GM12872 (cell line): ENCODE measurements around the gene TCEA3.

Experiments used
- TF ChIP-seq, protein P1 (sequence below): IDR thresholded peaks from 3 replicates; pipeline ENCODE4 v1.5.1; 2011; ENCODE audit warnings: low read depth, mild to moderate bottlenecking, low read length, moderate library complexity; ENCODE audit not compliant: insufficient read depth

The TCEA3 gene

DNA sequence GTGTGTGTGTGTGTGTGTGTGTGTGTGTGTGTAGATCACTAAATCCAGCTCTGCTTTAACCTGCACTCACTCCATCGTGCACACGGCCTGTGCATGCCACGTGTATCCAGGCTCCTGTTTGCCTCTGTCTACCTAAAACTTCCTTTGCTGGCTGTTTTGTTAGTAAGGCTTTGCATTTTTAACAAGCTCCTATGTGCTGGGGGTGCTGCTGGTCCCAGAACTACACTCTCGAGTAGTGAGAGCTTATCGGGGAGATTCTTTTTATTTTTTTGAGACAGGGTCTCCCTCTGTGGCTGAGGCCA is 596 bp upstream of the TCEA3 start:
- TF ChIP-seq, protein P1, sequence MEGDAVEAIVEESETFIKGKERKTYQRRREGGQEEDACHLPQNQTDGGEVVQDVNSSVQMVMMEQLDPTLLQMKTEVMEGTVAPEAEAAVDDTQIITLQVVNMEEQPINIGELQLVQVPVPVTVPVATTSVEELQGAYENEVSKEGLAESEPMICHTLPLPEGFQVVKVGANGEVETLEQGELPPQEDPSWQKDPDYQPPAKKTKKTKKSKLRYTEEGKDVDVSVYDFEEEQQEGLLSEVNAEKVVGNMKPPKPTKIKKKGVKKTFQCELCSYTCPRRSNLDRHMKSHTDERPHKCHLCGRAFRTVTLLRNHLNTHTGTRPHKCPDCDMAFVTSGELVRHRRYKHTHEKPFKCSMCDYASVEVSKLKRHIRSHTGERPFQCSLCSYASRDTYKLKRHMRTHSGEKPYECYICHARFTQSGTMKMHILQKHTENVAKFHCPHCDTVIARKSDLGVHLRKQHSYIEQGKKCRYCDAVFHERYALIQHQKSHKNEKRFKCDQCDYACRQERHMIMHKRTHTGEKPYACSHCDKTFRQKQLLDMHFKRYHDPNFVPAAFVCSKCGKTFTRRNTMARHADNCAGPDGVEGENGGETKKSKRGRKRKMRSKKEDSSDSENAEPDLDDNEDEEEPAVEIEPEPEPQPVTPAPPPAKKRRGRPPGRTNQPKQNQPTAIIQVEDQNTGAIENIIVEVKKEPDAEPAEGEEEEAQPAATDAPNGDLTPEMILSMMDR: no peak

DNA sequence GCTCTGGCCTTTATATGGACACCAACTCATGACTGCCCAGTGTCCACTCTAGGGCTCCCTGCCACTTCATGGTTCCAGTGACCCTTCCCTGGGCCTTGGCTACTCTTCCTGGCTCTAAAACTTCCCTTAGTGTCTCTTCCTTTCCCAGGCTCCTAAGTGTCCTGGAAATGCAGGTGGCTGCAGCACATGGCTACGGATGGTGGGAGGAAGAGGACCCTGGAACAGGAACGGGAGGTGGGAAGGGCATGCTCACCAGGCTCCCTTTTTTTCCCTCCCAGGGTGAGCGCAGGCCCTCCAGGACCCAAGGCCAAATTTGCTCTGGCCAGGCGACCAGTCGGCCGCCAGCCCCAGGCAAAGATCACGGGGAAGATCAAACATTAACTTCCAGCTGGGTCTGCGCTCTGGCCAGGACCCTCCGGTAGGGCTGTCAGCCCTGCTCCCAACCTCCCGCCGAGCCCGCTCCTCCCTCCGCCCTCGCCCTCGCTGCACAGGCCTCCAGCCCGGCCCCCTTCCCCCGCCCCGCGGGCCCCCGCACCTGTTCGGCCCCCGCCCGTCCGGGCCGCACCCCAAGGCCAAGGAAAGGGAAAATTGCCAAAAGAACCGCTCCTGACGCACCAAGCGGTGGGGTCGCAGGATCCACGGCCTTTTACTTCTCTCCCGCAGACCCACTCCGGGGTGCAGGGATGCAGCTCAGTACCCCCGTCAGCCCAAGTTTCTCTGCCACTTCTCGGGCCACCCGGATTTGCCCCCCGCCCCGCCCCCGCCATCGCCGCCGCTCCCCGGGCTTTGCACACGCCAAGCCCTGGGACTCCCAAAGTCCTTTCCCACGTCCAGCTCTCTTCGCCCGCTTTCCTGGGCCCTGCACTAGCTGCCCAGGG is 894 bp downstream of the TCEA3 start:
- TF ChIP-seq, protein P1: no peak

DNA sequence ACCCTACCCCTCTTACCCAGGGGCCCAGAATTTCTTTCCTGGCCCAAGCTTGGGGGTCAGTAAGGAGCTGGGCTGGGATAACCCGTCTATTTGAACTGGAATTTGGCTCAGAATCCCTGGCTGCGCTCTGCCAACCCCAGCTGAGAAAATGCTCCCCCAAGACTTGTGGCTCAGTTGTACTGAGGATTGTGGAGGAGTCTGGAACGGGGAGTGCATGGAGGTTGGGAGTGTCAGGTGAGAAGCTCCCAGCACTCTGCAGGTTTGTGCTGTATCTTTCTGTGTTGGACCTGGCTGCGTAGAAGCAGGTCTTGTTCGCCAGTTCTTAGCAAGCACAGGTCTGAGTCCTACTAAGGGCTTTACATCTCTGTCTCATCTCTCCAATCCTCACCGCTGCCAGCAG is 1.6 kb downstream of the TCEA3 start:
- TF ChIP-seq, protein P1: no peak

DNA sequence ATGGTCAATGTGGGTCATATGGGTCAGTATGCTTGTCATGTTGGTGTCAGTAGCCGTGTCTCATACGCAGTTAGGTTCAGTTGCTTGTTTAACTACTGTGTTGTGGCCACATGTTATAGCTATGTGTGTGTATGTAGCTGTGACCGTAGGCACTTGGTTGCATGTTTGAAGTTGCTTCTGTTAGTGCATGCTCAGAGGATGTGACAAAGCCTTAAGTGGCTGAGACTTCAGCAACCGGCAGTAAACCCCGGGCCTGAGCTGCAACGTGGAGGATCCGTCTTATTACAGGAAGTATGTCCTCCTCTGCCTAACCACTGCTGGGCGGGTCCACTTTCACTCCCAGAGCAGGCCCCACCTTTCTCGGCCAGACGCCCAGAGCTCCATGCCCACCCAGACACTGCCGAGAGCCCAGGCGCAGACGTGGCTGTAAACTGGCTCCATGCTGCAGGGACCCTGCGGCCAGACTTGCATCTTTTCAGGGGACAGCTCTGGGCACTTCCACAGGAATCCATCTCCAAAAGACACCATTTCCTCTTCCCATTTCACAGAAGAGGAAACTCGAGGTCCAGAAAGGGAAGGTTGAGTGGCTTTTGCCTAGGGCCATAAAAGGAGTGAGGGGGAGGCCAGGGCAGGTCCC is 2.2 kb downstream of the TCEA3 start:
- TF ChIP-seq, protein P1: no peak

DNA sequence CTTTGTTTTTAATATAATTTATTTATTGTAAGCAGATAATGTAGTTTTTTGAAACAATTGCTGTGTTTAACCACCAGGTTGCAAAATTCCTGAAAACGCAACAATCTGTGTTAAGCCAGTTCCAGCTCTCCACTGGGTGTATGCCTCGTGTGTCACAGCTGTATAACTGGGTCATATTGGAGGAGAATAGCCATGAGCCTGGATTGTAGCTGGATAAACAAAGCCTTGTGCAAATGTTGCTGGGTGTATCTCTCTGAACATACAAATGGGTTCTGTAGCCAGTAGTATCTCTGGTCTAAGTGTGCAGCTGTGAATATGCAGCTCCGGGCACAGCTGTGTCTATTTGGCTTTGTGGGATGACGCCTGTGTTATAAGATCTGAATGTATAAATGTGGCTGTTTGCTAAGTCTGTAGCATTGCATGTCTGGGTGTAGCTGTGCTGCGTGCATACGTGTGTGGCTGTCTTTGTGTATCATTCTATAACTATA is 2.8 kb downstream of the TCEA3 start:
- TF ChIP-seq, protein P1: no peak

DNA sequence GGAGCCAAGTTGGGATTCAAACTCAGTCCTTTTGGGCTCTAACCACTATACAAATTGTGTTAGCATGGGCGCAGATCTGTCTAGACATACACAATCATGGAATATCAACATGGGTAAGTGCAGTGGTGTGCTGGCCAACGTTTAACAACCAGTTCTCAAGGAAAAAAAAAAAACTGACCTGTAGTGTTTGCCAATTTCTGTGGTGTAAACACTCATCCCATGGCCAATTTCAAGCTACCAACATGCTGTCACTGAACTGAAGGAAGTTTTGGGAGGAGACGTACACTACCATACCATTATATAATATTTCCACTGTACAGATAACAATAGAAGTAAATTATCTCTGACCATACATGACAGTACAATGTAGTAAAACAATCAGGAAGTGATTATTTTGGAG is 3.2 kb downstream of the TCEA3 start:
- TF ChIP-seq, protein P1: no peak

DNA sequence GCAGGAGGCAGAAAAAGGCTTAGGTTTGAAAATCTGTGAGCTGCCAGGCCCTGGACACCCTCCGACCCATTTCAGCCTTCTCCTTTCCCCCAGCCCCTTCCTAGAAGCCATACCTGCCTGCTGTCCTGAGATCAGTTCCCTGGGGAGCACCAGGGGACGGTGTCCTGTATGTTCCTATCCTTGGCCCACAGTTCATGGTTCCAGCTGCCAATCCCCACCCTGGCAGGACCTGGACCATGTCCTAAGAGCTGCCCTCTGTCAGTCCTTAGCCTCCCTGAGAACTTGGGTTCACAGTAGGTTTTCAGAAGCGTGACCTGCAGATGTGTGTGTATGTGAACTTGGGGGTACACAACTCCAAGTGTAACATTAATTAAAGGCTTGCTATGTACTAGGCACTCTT is 3.8 kb downstream of the TCEA3 start:
- TF ChIP-seq, protein P1: no peak
